C4-2B (cell line): ENCODE data around the gene PAK4.

ENCODE experiments used
- CTCF ChIP-seq: fragments of 450-650 bp; conservative IDR thresholded peaks from 2 replicates; pipeline ENCODE4 v1.5.1; 2017; ENCODE audit warnings: mild to moderate bottlenecking
- ZFX ChIP-seq: fragments of 450-650 bp; IDR thresholded peaks from 2 replicates; pipeline ENCODE4 v1.6.1; 2017

DNA sequence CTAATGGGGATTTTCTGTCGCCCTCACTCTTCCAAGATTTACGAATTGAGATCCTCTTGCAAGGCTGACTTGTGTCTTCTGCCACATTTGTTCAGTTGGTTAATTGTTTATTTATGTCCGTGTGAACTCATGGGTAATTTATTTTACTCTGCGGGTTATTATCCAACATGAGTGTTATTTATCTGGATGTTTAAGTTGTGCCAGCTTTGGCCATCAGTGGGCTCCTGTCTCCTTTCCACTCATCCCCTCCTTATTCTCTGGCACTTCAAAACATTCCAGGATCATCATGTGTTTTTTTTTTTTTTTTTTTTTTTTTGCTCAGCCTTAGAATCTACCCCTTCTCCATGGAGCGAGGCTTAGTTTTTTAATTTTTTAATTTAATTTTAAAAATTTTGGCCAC, 22.4 kb upstream of the PAK4 start:
- TF ChIP-seq CTCF (no peak), ZFX (no peak)
